GM23248 (cell line): Measurements from ENCODE around the gene NDFIP2. TPM values are rescaled to one million over a fixed set of nuclear protein-coding genes. Genes with fewer than 3 reads are reported as not detected.

Source experiments
- DNase-seq: peaks from one replicate; pipeline ENCODE4 v3.0.0-alpha.2; 2015
- H2AFZ ChIP-seq: fragments of 200-600 bp; sonication (generic); 2 replicates; pipeline ENCODE4 v1.6.1; 2016; ENCODE audit warnings: antibody characterized with exemption
- H3F3A ChIP-seq: fragments of 200-600 bp; sonication (generic); 2 replicates; pipeline ENCODE4 v1.6.1; 2016; ENCODE audit warnings: mild to moderate bottlenecking, antibody characterized with exemption, mixed run types; ENCODE audit not compliant: insufficient read depth
- H3K27ac ChIP-seq: fragments of 200-600 bp; sonication (generic); 2 replicates; pipeline ENCODE4 v1.5.1; 2016; ENCODE audit warnings: mild to moderate bottlenecking
- H3K27me3 ChIP-seq: fragments of 200-600 bp; sonication (generic); replicated peaks from 2 replicates; pipeline ENCODE4 v1.6.1; 2016; ENCODE audit warnings: mild to moderate bottlenecking; ENCODE audit not compliant: insufficient read depth
- H3K36me3 ChIP-seq: fragments of 200-600 bp; sonication (generic); 2 replicates; pipeline ENCODE4 v1.6.1; 2016; ENCODE audit warnings: low read depth, mild to moderate bottlenecking
- H3K4me1 ChIP-seq: fragments of 200-600 bp; sonication (generic); 2 replicates; pipeline ENCODE4 v1.6.1; 2016; ENCODE audit warnings: mild to moderate bottlenecking; ENCODE audit not compliant: insufficient read depth
- H3K4me2 ChIP-seq: fragments of 200-600 bp; sonication (generic); one replicate; pipeline ENCODE4 v1.6.1; 2016; ENCODE audit warnings: mild to moderate bottlenecking; ENCODE audit not compliant: unreplicated experiment
- H3K4me3 ChIP-seq: fragments of 200-600 bp; sonication (generic); 2 replicates; pipeline ENCODE4 v1.5.1; 2016; ENCODE audit warnings: mild to moderate bottlenecking
- H3K79me2 ChIP-seq: fragments of 200-600 bp; sonication (generic); 2 replicates; pipeline ENCODE4 v1.6.1; 2016; ENCODE audit warnings: mild to moderate bottlenecking; ENCODE audit not compliant: insufficient read depth
- H3K9ac ChIP-seq: fragments of 200-600 bp; sonication (generic); 2 replicates; pipeline ENCODE4 v1.6.1; 2016; ENCODE audit warnings: mild to moderate bottlenecking
- H3K9me2 ChIP-seq: fragments of 200-600 bp; sonication (generic); 2 replicates; pipeline ENCODE4 v1.6.1; 2016; ENCODE audit warnings: mixed run types, mild to moderate bottlenecking, moderate library complexity; ENCODE audit not compliant: insufficient read depth
- H3K9me3 ChIP-seq: fragments of 200-600 bp; sonication (generic); one replicate; pipeline ENCODE4 v1.6.1; 2017; ENCODE audit warnings: low read depth
- H4K20me1 ChIP-seq: fragments of 200-600 bp; sonication (generic); 2 replicates; pipeline ENCODE4 v1.6.0; 2016; ENCODE audit not compliant: insufficient read depth
- EZH2 ChIP-seq: fragments of 200-600 bp; sonication (generic); IDR thresholded peaks from 2 replicates; pipeline ENCODE4 v1.6.1; 2018; ENCODE audit warnings: antibody characterized with exemption, mild to moderate bottlenecking; ENCODE audit not compliant: insufficient read depth, poor library complexity, severe bottlenecking
- EZH2phosphoT487 ChIP-seq: fragments of 200-600 bp; sonication (generic); IDR thresholded peaks from 2 replicates; pipeline ENCODE4 v1.6.1; 2018; ENCODE audit warnings: antibody characterized with exemption, moderate library complexity, mild to moderate bottlenecking, low read depth; ENCODE audit not compliant: insufficient read depth
- WGBS, 2 experiments: methylation state at CpG; one replicate each; pipeline ENCODE4 v1.1.6; 2015 to 2017; ENCODE audit warnings: low lambda C conversion rate in 2 of 2, low coverage in 1 of 2; ENCODE audit errors: missing lambda C conversion rate in 2 of 2; 5-methylcytosine and 5-hydroxymethylcytosine counted together
- in situ Hi-C: fragments of 300-500 bp; cut with MboI; formaldehyde crosslinking; loops from 2 replicates; pipeline ENCODE4 v1.15.0; 2020
- polyA plus RNA-seq: library from polyadenylated mRNA; unstranded; fragments of >200 nt; fragmentation: Nextera tagmentation; extraction: Ambion mirVana; gene quantifications from 2 replicates; pipeline ENCODE4 v1.2.1, GENCODE V29; 2016
- total RNA-seq: library from RNA; depleted of rRNA; stranded (reverse); fragments of >200 nt; shearing (Covaris generic); gene quantifications from 2 replicates; pipeline ENCODE4 v1.2.3, GENCODE V29; 2014

The NDFIP2 gene
- total and polyA plus RNA-seq, 2 experiments from 2014 or later, result 98.1 to 109 TPM

- 85 to 100% methylated on average over 1 of the region's 1 CpG for WGBS, 2 experiments
- TF ChIP-seq EZH2 (no peak), EZH2phosphoT487 (no peak)
- Histone ChIP-seq H3K36me3 (no peaks in the 10 kb centered on the region), H3K27ac (peak overlapping the region; percentile 89; the same call in 1 of the 2 replicates), H2AFZ (no peak overlapping the region), H4K20me1 (peaks cover 17% of the 10 kb centered on the region; the same call in 1 of the 2 replicates), H3F3A (peaks cover 56% of the 10 kb centered on the region), H3K4me2 (peak overlapping the region; percentile 73), H3K4me3 (no peak overlapping the region), H3K4me1 (peaks cover 80% of the 10 kb centered on the region), H3K9ac (no peak overlapping the region), H3K9me2 (no peaks in the 10 kb centered on the region), H3K27me3 (no peaks in the 10 kb centered on the region), H3K9me3 (no peaks in the 10 kb centered on the region), H3K79me2 (peaks cover 93% of the 10 kb centered on the region)
- in situ Hi-C loops, result no loop called here
- no peak for DNase-seq
These were observed 9.9 kb downstream of the NDFIP2 start for GRCh38 chr13:79490824-79491223.

GRCh38 chr13:79491715-79492114, 10.8 kb downstream of the NDFIP2 start:
- Histone ChIP-seq H3K27me3 (no peaks in the 10 kb centered on the region), H4K20me1 (peaks cover 23% of the 10 kb centered on the region), H3K27ac (peak overlapping the region; percentile 89), H3K9ac (peak overlapping the region; percentile 75), H2AFZ (no peak overlapping the region), H3F3A (peaks cover 47% of the 10 kb centered on the region), H3K4me3 (peak overlapping the region; percentile 63), H3K9me3 (no peaks in the 10 kb centered on the region), H3K79me2 (peaks cover 93% of the 10 kb centered on the region), H3K4me1 (peaks cover 71% of the 10 kb centered on the region), H3K9me2 (no peaks in the 10 kb centered on the region), H3K4me2 (peak overlapping the region; percentile 73), H3K36me3 (no peaks in the 10 kb centered on the region)
- in situ Hi-C loops, result no loop called here
- TF ChIP-seq EZH2, result no peak
- TF ChIP-seq EZH2phosphoT487, result 0 out of 2 replicates have a peak, but pooled peaks have one; percentile 70
- DNase-seq, result peak; percentile 80
- 2 to 4% methylated on average over 4 of the region's 4 CpGs for WGBS, 2 experiments

GRCh38 chr13:79492313-79492798, 11.4 kb downstream of the NDFIP2 start:
- peak overlapping the region; percentile 63 for H3K4me3 ChIP-seq
- 16 to 28% methylated on average over 5 of the region's 5 CpGs for WGBS, 2 experiments

GRCh38 chr13:79492918-79493594, 12.1 kb downstream of the NDFIP2 start:
- Histone ChIP-seq H2AFZ (no peak overlapping the region), H3K27me3 (no peaks in the 10 kb centered on the region), H3K36me3 (no peaks in the 10 kb centered on the region), H3K4me2 (peak overlapping the region; percentile 73), H3K9me3 (no peaks in the 10 kb centered on the region), H3K4me1 (peaks cover 57% of the 10 kb centered on the region), H3K4me3 (peak overlapping the region; percentile 63), H3K9ac (peak overlapping the region; percentile 75), H3F3A (peaks cover 34% of the 10 kb centered on the region), H3K79me2 (peaks cover 93% of the 10 kb centered on the region), H3K9me2 (no peaks in the 10 kb centered on the region), H4K20me1 (peaks cover 26% of the 10 kb centered on the region), H3K27ac (peak overlapping the region; percentile 89)
- 96 to 98% methylated on average over 2 of the region's 2 CpGs for WGBS, 2 experiments
- TF ChIP-seq EZH2phosphoT487 (no peak), EZH2 (no peak)
- no peak for DNase-seq
- in situ Hi-C loops, result no loop called here

More at GRCh38 chr13:79492313-79492798, 11.4 kb downstream of the NDFIP2 start:
- Histone ChIP-seq H3K27me3 (no peaks in the 10 kb centered on the region), H3K4me2 (peak overlapping the region; percentile 73), H3K36me3 (no peaks in the 10 kb centered on the region), H2AFZ (no peak overlapping the region), H3K79me2 (peaks cover 93% of the 10 kb centered on the region), H3K9me3 (no peaks in the 10 kb centered on the region), H3F3A (peaks cover 41% of the 10 kb centered on the region), H4K20me1 (peaks cover 26% of the 10 kb centered on the region), H3K9ac (peak overlapping the region; percentile 75), H3K9me2 (no peaks in the 10 kb centered on the region), H3K4me1 (peaks cover 64% of the 10 kb centered on the region), H3K27ac (peak overlapping the region; percentile 89)
- in situ Hi-C loops, result no loop called here
- DNase-seq, result peak; percentile 75
- TF ChIP-seq EZH2phosphoT487 (no peak), EZH2 (no peak)
